ENCODE measurements around the gene PBX4.

Gene PBX4

DNA sequence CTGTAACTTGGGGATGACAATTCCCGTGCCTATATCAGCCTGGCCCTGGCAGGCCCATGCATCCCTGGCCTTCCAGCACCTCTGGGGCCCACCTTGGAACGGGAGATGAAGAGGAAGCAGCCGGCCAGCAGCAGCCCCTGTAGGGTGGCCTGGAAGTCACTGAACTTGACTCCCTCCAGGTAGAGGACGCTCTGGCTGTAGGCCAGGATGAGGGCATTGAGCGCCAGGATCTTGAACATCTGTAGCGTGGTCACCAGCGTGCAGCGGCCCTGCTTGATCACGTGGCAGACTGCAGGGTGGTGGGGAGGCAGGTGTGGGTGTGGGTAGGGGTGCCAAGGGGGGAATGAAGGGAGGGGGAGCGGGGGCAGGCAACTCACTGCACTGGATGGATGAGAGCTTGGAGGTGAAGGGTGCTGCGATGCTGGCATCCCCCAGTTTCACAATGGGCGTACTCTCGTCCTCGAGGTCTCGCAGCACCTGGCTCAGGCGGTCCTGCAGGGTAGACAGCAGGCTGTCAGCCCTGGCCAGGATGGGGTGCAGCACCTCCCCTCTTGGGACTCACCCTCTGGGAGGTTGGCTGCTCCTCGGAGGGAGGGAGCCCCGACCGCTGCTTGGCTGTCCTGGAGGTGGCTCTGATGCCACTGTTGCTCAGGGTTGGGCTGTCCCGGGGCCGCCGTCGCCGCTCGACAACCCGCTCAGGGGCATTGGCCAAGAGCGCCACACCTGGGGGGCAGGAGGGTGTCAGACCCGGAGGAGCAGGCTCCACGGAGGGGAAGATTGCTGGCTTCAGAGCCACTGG is 28.7 kb upstream of the PBX4 start:
- no peak overlapping the region for H3K9ac ChIP-seq (ENCODE audit: low read length)
- H3K27me3 ChIP-seq (ENCODE audit: control insufficient read depth, insufficient read depth, low read length) = no peaks in the 10 kb centered on the region
- no peak overlapping the region for H3K4me3 ChIP-seq (ENCODE audit: low read length)
- H3K9me3 ChIP-seq (ENCODE audit: control insufficient read depth, low read depth, low read length) = no peaks in the 10 kb centered on the region
- peaks cover 58% of the 10 kb centered on the region for H3K36me3 ChIP-seq (ENCODE audit: control insufficient read depth, low read depth, low read length)
- H3K27ac ChIP-seq (ENCODE audit: low read length) = no peak overlapping the region
- H3K4me1 ChIP-seq (ENCODE audit: control insufficient read depth, low read depth, low read length) = no peaks in the 10 kb centered on the region

DNA sequence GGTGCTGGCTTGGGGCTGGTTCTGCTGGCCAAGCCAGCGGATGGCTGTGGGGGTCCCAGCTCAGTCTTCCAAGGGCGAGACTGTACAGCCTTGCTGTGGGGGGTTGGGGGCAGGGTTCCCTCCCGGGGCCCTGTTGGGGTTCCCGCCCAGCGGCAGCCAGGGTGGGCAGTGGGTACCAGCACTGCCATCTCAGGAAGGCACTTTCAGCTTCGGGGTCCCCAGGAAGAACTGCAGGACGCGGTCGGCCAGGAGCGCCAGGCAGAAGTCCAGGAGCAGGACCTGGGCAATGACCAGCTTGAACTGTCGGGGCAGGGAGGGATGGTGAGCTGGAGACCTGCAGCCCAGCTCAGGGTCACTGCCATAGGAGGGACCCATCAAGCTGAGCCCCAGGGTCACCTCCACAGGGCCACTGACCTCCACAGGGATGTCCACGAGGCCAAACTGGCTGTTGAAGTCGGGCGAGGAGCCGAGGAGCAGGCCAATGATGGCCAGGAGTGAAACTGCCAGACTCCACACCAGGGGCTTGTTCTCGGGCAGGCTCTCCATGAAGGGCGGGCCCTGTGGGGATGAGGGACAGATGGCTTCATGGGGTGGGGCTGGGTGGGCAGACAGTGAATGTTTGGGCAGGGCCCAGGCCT is 26.9 kb upstream of the PBX4 start:
- no peaks in the 10 kb centered on the region for H3K27me3 ChIP-seq (ENCODE audit: control insufficient read depth, insufficient read depth, low read length)
- H3K9ac ChIP-seq (ENCODE audit: low read length) = no peak overlapping the region
- H3K27ac ChIP-seq (ENCODE audit: low read length) = no peak overlapping the region
- no peak overlapping the region for H3K4me3 ChIP-seq (ENCODE audit: low read length)
- peaks cover 46% of the 10 kb centered on the region for H3K36me3 ChIP-seq (ENCODE audit: control insufficient read depth, low read depth, low read length)
- no peaks in the 10 kb centered on the region for H3K4me1 ChIP-seq (ENCODE audit: control insufficient read depth, low read depth, low read length)
- H3K9me3 ChIP-seq (ENCODE audit: control insufficient read depth, low read depth, low read length) = no peaks in the 10 kb centered on the region

DNA sequence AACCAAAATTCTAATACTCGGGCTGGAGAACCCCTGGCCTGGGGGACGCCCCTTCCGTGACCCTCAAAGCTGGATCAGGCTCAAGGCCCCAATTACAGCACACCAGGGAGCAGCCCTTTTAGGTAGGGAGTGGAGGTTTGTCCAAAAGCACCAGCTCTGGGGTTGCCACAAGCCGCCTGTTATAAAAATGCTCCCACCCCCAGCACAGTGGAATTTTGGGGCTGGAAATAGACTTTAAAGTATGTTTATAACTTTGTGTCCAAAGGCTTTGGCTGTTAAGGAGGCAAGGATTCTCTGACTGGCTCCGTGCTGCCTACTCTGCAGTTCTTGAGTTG is 25.5 kb upstream of the PBX4 start:
- no peak overlapping the region for H3K9ac ChIP-seq (ENCODE audit: low read length)
- H3K36me3 ChIP-seq (ENCODE audit: control insufficient read depth, low read depth, low read length) = peaks cover 38% of the 10 kb centered on the region
- H3K4me1 ChIP-seq (ENCODE audit: control insufficient read depth, low read depth, low read length) = no peaks in the 10 kb centered on the region
- H3K9me3 ChIP-seq (ENCODE audit: control insufficient read depth, low read depth, low read length) = no peaks in the 10 kb centered on the region
- H3K27me3 ChIP-seq (ENCODE audit: control insufficient read depth, insufficient read depth, low read length) = no peaks in the 10 kb centered on the region
- H3K4me3 ChIP-seq (ENCODE audit: low read length) = peak overlapping the region; percentile 85
- no peak overlapping the region for H3K27ac ChIP-seq (ENCODE audit: low read length)

DNA sequence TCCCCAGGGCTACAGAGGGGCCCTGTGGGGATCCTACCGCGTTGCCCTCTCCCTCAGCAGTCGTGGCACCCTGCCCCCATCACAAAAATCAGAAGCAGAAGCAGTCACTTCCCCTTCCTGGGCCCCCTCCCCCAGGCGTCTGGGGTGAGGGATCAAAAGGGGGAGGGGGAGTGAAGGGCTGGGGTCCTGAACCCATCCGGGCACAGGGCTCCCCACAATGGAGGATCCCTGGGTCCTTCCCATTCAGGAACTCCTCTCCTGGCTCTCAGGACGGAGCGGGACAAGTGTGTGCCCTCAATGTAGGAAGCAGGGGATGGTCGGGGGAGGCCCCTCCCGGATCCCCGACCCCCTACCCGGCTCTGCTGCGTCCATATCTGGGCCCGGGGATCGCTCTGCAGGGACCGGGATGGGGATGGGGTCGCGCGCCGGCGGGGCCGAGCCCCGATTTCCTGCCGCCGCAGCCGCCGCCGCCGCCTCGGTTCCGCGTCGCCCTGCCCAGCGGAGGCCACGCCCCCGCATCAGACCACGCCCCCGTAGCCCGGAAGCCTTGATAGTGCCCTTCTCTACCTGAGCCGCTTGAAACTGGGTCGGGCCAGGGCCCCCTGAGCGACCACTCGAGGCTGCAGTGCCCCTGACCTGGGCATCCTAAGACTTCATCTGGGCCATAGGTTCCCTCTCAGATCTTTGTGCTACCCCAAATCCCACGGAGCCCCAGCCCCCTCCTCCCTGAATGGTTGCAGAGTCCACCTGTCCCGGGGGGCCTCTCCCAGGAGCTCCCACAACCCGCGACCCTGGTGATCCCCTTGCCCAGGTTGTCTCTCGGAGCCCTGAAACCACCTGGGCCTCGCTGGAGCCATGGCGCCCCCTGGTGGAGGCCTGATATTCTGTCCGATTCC is 24.9 kb upstream of the PBX4 start, which contains the start of gene GMIP:
Gene GMIP (minus strand): TSS at position 500 of the 896 bp plus-strand sequence. CDS start 128 bp downstream, at position 372.
- Histone ChIP-seq H3K27me3 (ENCODE audit: control insufficient read depth, insufficient read depth, low read length) (no peaks in the 10 kb centered on the region), H3K9ac (ENCODE audit: low read length) (peak within 1 kb of the TSS; percentile 60), H3K9me3 (ENCODE audit: control insufficient read depth, low read depth, low read length) (no peaks in the 10 kb centered on the region), H3K36me3 (ENCODE audit: control insufficient read depth, low read depth, low read length) (peaks cover 35% of the 10 kb centered on the region), H3K4me3 (ENCODE audit: low read length) (peak within 1 kb of the TSS; percentile 85), H3K27ac (ENCODE audit: low read length) (peak within 1 kb of the TSS; percentile 9), H3K4me1 (ENCODE audit: control insufficient read depth, low read depth, low read length) (no peaks in the 10 kb centered on the region)

DNA sequence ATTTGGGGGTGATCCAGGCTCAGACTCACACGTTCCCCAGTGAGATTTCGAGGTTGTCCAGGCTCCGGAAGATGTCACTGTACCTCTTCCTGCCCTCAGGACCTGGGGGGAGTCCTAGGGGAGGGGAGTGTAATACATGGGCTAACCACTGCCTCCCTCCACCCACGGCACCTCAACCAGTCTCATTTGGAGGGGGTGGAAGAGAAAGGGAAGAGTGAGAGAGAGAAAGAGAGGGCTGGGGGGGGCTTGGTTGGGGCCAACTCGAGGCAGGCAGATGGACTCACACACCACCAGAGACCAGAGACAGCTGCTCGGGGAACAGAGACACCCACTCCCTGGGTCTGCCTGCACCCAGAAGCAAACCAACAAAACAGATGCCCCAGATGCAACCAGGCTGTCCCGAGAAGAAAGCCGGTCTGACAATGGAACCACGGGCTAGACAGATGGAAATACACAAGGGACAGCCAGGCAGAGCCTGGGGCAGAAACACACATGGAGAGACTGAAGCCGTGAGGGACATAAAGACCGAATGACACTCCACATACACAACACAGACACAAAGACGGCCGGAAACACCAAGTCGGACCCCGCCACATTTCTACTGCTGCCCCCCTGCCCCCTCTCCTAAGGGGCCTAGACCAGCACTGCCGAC is 24.1 kb upstream of the PBX4 start:
- H3K27ac ChIP-seq (ENCODE audit: low read length) = no peak overlapping the region
- peak overlapping the region; percentile 60 for H3K9ac ChIP-seq (ENCODE audit: low read length)
- H3K9me3 ChIP-seq (ENCODE audit: control insufficient read depth, low read depth, low read length) = no peaks in the 10 kb centered on the region
- peak overlapping the region; percentile 85 for H3K4me3 ChIP-seq (ENCODE audit: low read length)
- H3K27me3 ChIP-seq (ENCODE audit: control insufficient read depth, insufficient read depth, low read length) = no peaks in the 10 kb centered on the region
- peaks cover 30% of the 10 kb centered on the region for H3K36me3 ChIP-seq (ENCODE audit: control insufficient read depth, low read depth, low read length)
- no peaks in the 10 kb centered on the region for H3K4me1 ChIP-seq (ENCODE audit: control insufficient read depth, low read depth, low read length)

DNA sequence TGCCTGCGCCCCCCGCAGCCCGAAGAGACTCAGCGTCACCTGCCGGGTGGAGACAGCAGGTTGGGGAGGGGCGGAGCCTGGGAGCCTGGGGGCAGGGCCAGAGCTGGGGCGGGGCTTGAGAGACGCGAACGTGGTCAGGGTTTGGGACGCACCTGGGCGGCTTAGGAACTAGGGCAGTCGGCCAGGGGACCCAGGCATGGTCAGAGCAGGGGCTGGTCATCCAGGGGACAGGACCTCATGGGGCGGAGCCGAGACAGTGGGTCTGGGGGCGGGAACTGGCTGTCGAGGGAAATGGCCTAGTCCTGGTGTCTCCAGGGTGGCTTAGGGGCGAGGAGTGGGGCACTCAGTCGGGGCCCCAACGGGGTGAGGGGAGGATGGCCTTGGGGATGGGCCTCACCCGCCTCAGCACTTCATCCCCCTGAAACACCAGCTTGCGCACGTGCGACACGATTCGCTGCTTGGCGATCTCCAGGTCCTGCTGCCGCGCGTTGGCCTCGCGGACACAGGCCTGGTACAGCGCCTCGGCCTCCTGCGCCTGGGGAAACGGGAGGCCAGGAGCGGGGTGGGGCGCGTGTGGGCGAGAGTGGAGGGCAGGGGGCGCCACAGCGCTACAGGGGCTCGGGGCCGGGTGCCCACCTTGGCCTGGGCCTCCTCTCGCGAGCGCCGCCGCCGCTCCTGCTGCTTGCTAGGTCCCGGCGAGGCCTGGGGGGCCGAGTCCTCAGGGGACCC is 19.2 kb upstream of the PBX4 start:
- no peaks in the 10 kb centered on the region for H3K9me3 ChIP-seq (ENCODE audit: control insufficient read depth, low read depth, low read length)
- no peak overlapping the region for H3K27ac ChIP-seq (ENCODE audit: low read length)
- no peak overlapping the region for H3K4me3 ChIP-seq (ENCODE audit: low read length)
- H3K36me3 ChIP-seq (ENCODE audit: control insufficient read depth, low read depth, low read length) = peaks cover 4% of the 10 kb centered on the region
- H3K4me1 ChIP-seq (ENCODE audit: control insufficient read depth, low read depth, low read length) = no peaks in the 10 kb centered on the region
- no peak overlapping the region for H3K9ac ChIP-seq (ENCODE audit: low read length)
- H3K27me3 ChIP-seq (ENCODE audit: control insufficient read depth, insufficient read depth, low read length) = no peaks in the 10 kb centered on the region

DNA sequence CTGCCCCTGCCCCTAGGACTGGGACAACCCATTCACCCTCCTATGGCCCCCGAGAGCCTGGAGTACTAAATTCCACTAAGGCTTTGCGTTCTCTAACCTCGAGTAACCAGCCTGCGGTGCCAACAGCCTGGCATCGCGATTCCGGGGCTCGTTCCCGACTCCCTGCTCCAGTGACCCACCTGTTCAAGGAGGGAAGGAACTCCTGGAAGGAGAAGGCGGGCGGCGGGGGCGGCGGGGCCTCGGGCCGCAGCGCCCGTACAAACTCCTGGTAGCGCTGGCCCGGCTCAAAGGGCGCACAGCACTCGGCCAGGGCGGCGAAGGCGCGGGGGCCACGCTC is 18.7 kb upstream of the PBX4 start:
- Histone ChIP-seq H3K9me3 (ENCODE audit: control insufficient read depth, low read depth, low read length) (no peaks in the 10 kb centered on the region), H3K36me3 (ENCODE audit: control insufficient read depth, low read depth, low read length) (peaks cover 4% of the 10 kb centered on the region), H3K27ac (ENCODE audit: low read length) (no peak overlapping the region), H3K4me3 (ENCODE audit: low read length) (no peak overlapping the region), H3K9ac (ENCODE audit: low read length) (no peak overlapping the region), H3K4me1 (ENCODE audit: control insufficient read depth, low read depth, low read length) (no peaks in the 10 kb centered on the region), H3K27me3 (ENCODE audit: control insufficient read depth, insufficient read depth, low read length) (no peaks in the 10 kb centered on the region)

DNA sequence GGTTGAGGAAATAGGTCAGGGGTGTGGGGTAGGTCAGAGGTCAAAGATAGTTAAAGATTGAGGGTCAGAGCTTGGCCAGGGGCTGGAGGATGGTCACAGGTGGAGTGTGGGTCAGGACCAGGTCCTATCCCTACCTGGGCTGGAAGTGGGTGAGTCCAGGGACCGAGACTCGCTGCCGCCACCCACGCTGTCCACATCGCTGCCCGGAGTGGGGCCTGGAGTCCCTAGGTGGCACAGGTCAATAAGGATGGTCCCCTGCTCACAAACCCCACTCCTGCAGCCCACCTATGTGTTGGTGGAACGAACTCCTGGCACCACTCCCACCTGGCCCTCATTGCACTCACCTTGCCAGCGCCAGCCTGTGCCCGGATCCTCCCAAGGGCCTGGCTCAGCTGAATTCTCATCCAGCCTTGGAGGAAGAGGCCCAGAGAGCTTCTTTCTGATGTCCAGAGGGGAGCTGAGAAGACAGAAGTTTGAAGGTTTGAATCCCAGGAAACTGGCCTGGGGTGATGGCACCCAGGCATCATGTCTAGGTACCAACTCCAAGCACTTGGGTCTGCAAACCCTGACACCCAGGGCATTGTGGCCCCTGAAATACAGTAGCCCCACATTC is 18.2 kb upstream of the PBX4 start:
- Histone ChIP-seq H3K27ac (ENCODE audit: low read length) (no peak overlapping the region), H3K9ac (ENCODE audit: low read length) (no peak overlapping the region), H3K36me3 (ENCODE audit: control insufficient read depth, low read depth, low read length) (peaks cover 4% of the 10 kb centered on the region)

DNA sequence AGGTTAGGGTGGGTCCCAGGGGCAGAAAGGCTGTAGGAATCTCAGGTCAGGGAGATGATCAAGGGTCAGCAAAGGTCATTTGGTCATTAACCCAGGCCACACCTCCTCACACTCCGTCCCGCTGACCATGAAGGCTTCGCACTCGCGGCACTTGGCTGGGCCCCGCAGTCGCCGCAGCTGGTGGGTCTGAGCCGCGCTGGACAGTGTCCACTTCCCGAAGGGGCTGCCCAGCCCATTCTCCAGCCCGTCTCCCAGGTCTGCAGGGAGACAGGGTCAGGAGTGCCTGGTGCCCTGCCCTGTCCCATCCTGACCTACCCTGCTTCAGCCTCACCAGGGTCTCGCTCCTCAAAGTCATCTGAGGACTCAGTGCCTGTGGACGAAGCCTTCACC is 16.8 kb upstream of the PBX4 start:
- Histone ChIP-seq H3K9ac (ENCODE audit: low read length) (no peak overlapping the region), H3K27ac (ENCODE audit: low read length) (no peak overlapping the region), H3K4me3 (ENCODE audit: low read length) (no peak overlapping the region), H3K4me1 (ENCODE audit: control insufficient read depth, low read depth, low read length) (no peaks in the 10 kb centered on the region), H3K36me3 (ENCODE audit: control insufficient read depth, low read depth, low read length) (peaks cover 4% of the 10 kb centered on the region), H3K9me3 (ENCODE audit: control insufficient read depth, low read depth, low read length) (no peaks in the 10 kb centered on the region), H3K27me3 (ENCODE audit: control insufficient read depth, insufficient read depth, low read length) (no peaks in the 10 kb centered on the region)

More for the DNA sequence above, 18.2 kb upstream of the PBX4 start:
- Histone ChIP-seq H3K27me3 (ENCODE audit: control insufficient read depth, insufficient read depth, low read length) (no peaks in the 10 kb centered on the region), H3K4me3 (ENCODE audit: low read length) (no peak overlapping the region), H3K9me3 (ENCODE audit: control insufficient read depth, low read depth, low read length) (no peaks in the 10 kb centered on the region), H3K4me1 (ENCODE audit: control insufficient read depth, low read depth, low read length) (no peaks in the 10 kb centered on the region)

DNA sequence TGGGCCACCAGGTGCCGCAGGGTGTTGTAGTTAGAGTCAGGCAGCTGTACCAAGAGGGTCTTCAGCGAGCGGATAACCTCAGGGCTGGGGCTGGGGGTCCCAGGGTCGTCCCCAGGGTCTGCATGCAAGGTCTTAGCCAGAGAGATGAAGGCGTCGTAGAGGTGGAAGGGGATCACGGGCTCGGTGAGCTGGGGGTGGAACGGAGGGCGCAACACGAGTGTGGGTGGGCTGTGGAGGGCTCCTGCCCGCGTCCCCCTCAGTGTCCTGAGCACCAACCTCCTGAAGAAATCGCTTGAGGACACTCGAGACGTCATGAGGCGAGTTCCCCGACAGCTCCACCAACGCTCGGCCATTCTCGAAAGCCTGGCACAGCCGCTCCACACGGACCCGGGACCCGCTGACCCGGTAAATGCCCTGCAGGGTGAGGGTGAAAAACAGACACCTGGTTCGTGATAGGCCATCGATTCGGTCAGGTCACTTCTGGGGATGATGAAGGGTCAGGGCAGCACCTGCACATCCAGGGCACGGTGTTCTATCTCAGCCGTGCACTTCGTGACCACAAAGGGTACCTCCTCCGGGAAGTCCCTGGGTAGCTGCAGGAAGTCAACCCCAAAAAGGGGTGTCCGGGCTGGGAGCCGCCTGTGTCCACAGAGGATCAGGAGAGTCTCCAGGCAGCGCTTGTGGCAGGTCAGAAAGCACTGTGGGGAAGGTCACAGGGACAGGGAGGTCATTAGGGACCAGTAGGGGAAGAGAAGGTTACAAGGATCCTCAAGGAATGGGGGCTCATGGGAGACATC is 16.2 kb upstream of the PBX4 start:
- Histone ChIP-seq H3K4me1 (ENCODE audit: control insufficient read depth, low read depth, low read length) (no peaks in the 10 kb centered on the region), H3K9ac (ENCODE audit: low read length) (no peak overlapping the region), H3K4me3 (ENCODE audit: low read length) (no peak overlapping the region), H3K27ac (ENCODE audit: low read length) (no peak overlapping the region), H3K9me3 (ENCODE audit: control insufficient read depth, low read depth, low read length) (no peaks in the 10 kb centered on the region), H3K27me3 (ENCODE audit: control insufficient read depth, insufficient read depth, low read length) (no peaks in the 10 kb centered on the region), H3K36me3 (ENCODE audit: control insufficient read depth, low read depth, low read length) (peaks cover 4% of the 10 kb centered on the region)

All from iPS-18a (cell line).